CD4-positive, alpha-beta T cell (primary cell): ENCODE measurements around the gene HMG20B. TPM values are rescaled to one million over a fixed set of nuclear protein-coding genes. Genes with fewer than 3 reads are reported as not detected.

Source experiments
- ATAC-seq: fragments of 200-7000 bp; cut with Tn5 transposase; one replicate; pipeline ENCODE4 v1.10.0; 2022; ENCODE audit warnings: mild to moderate bottlenecking; ENCODE audit not compliant: poor library complexity
- CTCF ChIA-PET: fragments of 350-600 bp; sonication (Branson Sonifier 250); formaldehyde crosslinking; loops from one replicate; lab custom pipeline; 2021; ENCODE audit warnings: antibody characterized with exemption, inconsistent platforms; lab: Charles Lee
- POLR2A ChIA-PET: fragments of 350-600 bp; sonication (Branson Sonifier 250); formaldehyde crosslinking; loops from one replicate; lab custom pipeline; 2021; ENCODE audit warnings: antibody characterized with exemption, inconsistent platforms; lab: Charles Lee
- DNase-seq, 14 experiments: peaks; one replicate each; pipeline ENCODE4 v3.0.0-alpha.2; 2013 to 2020; ENCODE audit warnings: mixed read lengths in 2 of 14
- H3K27ac ChIP-seq, 2 donors: one replicate each; pipeline versions ENCODE4 v1.5.1 to v1.7.0; 2013; ENCODE audit warnings: low read length in 2 of 2, low read depth in 1 of 2, mild to moderate bottlenecking in 1 of 2
- H3K27me3 ChIP-seq, 2 experiments: 1 replicate in 1 of 2; 2 replicates in 1 of 2; pipeline versions ENCODE4 v1.6.1 to v1.7.0; 2013; ENCODE audit warnings: low read length in 2 of 2, control low read depth in 1 of 2, mild to moderate bottlenecking in 1 of 2, moderate library complexity in 1 of 2; ENCODE audit not compliant: insufficient read depth in 2 of 2, control insufficient read depth in 1 of 2
- H3K36me3 ChIP-seq: one replicate; pipeline ENCODE4 v1.6.1; 2013; ENCODE audit warnings: low read length, control low read depth; ENCODE audit not compliant: insufficient read depth
- H3K4me1 ChIP-seq: one replicate; pipeline ENCODE4 v1.6.1; 2013; ENCODE audit warnings: low read length, control low read depth; ENCODE audit not compliant: insufficient read depth
- H3K4me3 ChIP-seq: one replicate; pipeline ENCODE4 v1.5.1; 2013; ENCODE audit warnings: mild to moderate bottlenecking, low read length, moderate library complexity
- H3K9me3 ChIP-seq, 2 experiments: 1 replicate in 1 of 2; 2 replicates in 1 of 2; pipeline versions ENCODE4 v1.6.1 to v1.7.0; 2013; ENCODE audit warnings: low read length in 2 of 2, mild to moderate bottlenecking in 2 of 2, control low read depth in 1 of 2, moderate library complexity in 1 of 2; ENCODE audit not compliant: control insufficient read depth in 1 of 2, insufficient read depth in 1 of 2
- H3K27ac Mint-ChIP-seq: one replicate; pipeline ENCODE4 v1.8.0; 2020; ENCODE audit warnings: mixed read lengths
- H3K27me3 Mint-ChIP-seq: one replicate; pipeline ENCODE4 v1.8.0; 2021; ENCODE audit warnings: mixed read lengths
- H3K36me3 Mint-ChIP-seq: one replicate; pipeline ENCODE4 v1.8.0; 2021; ENCODE audit warnings: low read depth, mixed read lengths
- H3K4me1 Mint-ChIP-seq: one replicate; pipeline ENCODE4 v1.8.0; 2021; ENCODE audit warnings: low read depth, mixed read lengths
- H3K4me3 Mint-ChIP-seq: one replicate; pipeline ENCODE4 v1.8.0; 2020; ENCODE audit warnings: mild to moderate bottlenecking, mixed read lengths
- H3K9me3 Mint-ChIP-seq: one replicate; pipeline ENCODE4 v1.8.0; 2020; ENCODE audit warnings: mixed read lengths
- intact Hi-C, 2 experiments: fragments of 100-400 bp; cut with DNase I in 1 of 2; cut with micrococcal nuclease in 1 of 2; formaldehyde crosslinking; loops; one replicate each; pipeline versions ENCODE4 v1.15.1 to v1.9.0; 2023 to 2025; cut with DNase I, micrococcal nuclease
- total RNA-seq, 174 experiments: library from RNA in 2 of 174; stranded (reverse) in 2 of 174; gene quantifications; one replicate each; pipeline ENCODE4 v1.2.3 and lab custom pipeline; 2021 to 2026
- TF ChIP-seq, protein P1 (sequence below): fragments of 200-600 bp; IDR thresholded peaks from one replicate; pipeline ENCODE4 v1.8.0; 2022; ENCODE audit warnings: antibody characterized with exemption, mild to moderate bottlenecking

HMG20B gene
- total RNA-seq, 2 experiments from 2014 or later = 34.3 to 36.6 TPM

DNA sequence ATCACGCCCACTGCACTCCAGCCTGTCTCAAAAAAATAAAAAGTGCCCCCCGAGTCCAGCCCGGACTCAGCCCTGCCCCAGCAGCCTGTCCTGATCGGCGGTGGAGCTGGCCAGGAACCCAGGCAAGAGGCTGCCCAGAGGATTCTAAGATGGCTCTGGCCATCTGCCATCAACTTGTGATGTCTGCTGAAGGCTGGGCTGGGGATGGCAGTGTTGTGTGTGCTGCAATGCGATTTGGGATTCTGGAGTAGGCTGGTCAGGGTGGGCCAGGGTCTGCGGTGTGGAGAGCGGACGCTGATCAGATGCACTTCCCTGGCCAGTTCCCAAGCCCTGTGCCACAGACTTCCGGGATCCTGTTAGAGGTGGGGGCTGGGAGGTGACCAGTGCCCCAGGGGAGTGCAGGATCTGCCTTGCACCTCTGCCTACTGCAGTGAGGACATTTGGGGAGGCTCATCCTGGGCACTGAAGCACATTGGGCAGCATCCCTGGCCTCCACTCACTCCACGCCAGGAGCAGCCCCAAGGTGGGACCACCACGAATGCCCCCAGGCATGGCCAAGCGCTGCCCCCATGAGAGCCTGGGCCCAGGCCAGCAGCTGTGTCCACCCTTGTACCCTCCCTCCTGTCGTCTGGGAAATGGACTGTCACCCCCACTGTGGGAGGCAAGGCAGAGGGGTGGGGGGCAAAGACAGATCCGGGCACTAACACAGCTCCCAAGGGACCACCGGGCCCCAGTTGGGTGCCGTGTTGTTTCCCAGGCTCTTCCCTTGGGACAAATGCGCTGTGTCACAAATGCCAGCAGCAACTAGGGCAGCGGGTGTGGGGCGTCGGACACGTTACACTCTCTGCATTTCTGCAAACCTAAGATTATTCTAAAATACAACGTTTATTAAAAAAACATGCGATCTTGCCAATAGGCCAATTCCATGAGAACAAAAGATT is 37.3 kb downstream of the HMG20B start:
- ChIA-PET POLR2A (no interaction called here), CTCF (interaction anchor here (0.5 kb wide), 1 partner anchor 22 kb away, joined by 3 read pairs; no protein-coding TSS in a partner anchor)
- H3K4me1 Mint-ChIP-seq = peaks cover 14% of the 10 kb centered on the region
- peaks cover 31% of the 10 kb centered on the region for H3K36me3 ChIP-seq
- intact Hi-C loops = no loop called here
- H3K27me3 ChIP-seq = no peaks in the 10 kb centered on the region
- TF ChIP-seq, protein P1, sequence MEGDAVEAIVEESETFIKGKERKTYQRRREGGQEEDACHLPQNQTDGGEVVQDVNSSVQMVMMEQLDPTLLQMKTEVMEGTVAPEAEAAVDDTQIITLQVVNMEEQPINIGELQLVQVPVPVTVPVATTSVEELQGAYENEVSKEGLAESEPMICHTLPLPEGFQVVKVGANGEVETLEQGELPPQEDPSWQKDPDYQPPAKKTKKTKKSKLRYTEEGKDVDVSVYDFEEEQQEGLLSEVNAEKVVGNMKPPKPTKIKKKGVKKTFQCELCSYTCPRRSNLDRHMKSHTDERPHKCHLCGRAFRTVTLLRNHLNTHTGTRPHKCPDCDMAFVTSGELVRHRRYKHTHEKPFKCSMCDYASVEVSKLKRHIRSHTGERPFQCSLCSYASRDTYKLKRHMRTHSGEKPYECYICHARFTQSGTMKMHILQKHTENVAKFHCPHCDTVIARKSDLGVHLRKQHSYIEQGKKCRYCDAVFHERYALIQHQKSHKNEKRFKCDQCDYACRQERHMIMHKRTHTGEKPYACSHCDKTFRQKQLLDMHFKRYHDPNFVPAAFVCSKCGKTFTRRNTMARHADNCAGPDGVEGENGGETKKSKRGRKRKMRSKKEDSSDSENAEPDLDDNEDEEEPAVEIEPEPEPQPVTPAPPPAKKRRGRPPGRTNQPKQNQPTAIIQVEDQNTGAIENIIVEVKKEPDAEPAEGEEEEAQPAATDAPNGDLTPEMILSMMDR = no peak
- H3K9me3 Mint-ChIP-seq = no peaks in the 10 kb centered on the region
- peaks cover 0 to 30% of the 10 kb centered on the region in 2 experiments for H3K9me3 ChIP-seq
- H3K27ac Mint-ChIP-seq = no peak overlapping the region
- no peak overlapping the region for H3K27ac ChIP-seq
- ATAC-seq (no peak), DNase-seq (no peak)
- H3K36me3 Mint-ChIP-seq = peaks cover 10% of the 10 kb centered on the region
- H3K4me3 Mint-ChIP-seq = no peak overlapping the region
- H3K27me3 Mint-ChIP-seq = no peaks in the 10 kb centered on the region
- peaks cover 30% of the 10 kb centered on the region for H3K4me1 ChIP-seq
- no peak overlapping the region for H3K4me3 ChIP-seq

- H3K27me3 ChIP-seq = no peaks in the 10 kb centered on the region
- ChIA-PET CTCF (no interaction called here), POLR2A (no interaction called here)
- H3K36me3 ChIP-seq = peaks cover 37% of the 10 kb centered on the region
- TF ChIP-seq, protein P1 = no peak
- no peak overlapping the region for H3K27ac ChIP-seq
- Mint-ChIP-seq H3K27me3 (no peaks in the 10 kb centered on the region), H3K4me1 (peaks cover 14% of the 10 kb centered on the region), H3K27ac (no peak overlapping the region), H3K9me3 (no peaks in the 10 kb centered on the region), H3K4me3 (no peak overlapping the region), H3K36me3 (peaks cover 10% of the 10 kb centered on the region)
- peaks cover 20% of the 10 kb centered on the region for H3K4me1 ChIP-seq
- H3K4me3 ChIP-seq = no peak overlapping the region
- intact Hi-C loops = no loop called here
- ATAC-seq (no peak), DNase-seq (no peak)
- peaks cover 0 to 28% of the 10 kb centered on the region in 2 experiments for H3K9me3 ChIP-seq
Observed at GRCh38 chr19:3610745-3611717, 38.3 kb downstream of the HMG20B start.

DNA sequence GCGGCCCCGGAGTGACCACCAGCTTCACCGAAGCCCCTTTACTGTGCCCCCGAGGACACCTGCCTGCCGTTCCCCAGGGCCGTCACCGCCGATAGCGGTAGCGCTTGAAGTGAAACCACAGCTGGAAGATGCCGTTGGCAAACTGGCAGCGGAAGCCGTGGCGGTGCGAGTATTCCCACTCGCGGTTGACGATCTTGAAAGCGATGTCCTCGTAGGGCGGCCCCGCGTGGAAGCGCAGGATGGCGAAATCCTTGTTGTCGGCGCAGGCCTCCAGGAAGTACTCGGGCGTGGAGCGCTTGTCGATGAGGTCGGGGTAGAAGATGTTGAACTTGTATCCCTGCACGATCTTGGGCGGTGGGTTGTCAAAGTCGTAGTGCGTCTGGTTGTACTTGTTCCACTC is 39.1 kb downstream of the HMG20B start:
- no peaks in the 10 kb centered on the region for H3K9me3 Mint-ChIP-seq
- POLR2A ChIA-PET = no interaction called here
- H3K27me3 Mint-ChIP-seq = no peaks in the 10 kb centered on the region
- Histone ChIP-seq H3K4me3 (no peak overlapping the region), H3K4me1 (peaks cover 12% of the 10 kb centered on the region), H3K27me3 (no peaks in the 10 kb centered on the region), H3K36me3 (peaks cover 40% of the 10 kb centered on the region), H3K27ac (no peak overlapping the region), H3K9me3 (peaks cover 0 to 26% of the 10 kb centered on the region in 2 experiments)
- H3K4me1 Mint-ChIP-seq = peaks cover 14% of the 10 kb centered on the region
- H3K27ac Mint-ChIP-seq = no peak overlapping the region
- intact Hi-C loops = no loop called here
- H3K36me3 Mint-ChIP-seq = peaks cover 11% of the 10 kb centered on the region
- CTCF ChIA-PET = no interaction called here
- TF ChIP-seq, protein P1 = no peak
- no peak for ATAC-seq
- no peak overlapping the region for H3K4me3 Mint-ChIP-seq
- DNase-seq = no peak
